PFSK-1 (cell line): Measurements from ENCODE around the gene SH2D4B.

ENCODE experiments used
- FOXP2 ChIP-seq: optimal IDR thresholded peaks from 2 replicates; pipeline ENCODE3; 2011; ENCODE audit warnings: borderline replicate concordance, control low read depth, inconsistent platforms; ENCODE audit not compliant: insufficient read depth; ENCODE audit errors: extremely low read length, extremely low read depth
- POLR2AphosphoS5 ChIP-seq: IDR thresholded peaks from 2 replicates; pipeline ENCODE4 v1.6.1; 2012; ENCODE audit warnings: low read depth, mild to moderate bottlenecking, control low read depth, low read length, moderate library complexity
- REST ChIP-seq, 2 experiments: IDR thresholded peaks; 2 replicates each; pipeline versions ENCODE4 v1.6.1 to v1.8.0; 2011 to 2012; ENCODE audit warnings: low read depth in 2 of 2, low read length in 2 of 2, control low read depth in 1 of 2, inconsistent platforms in 1 of 2, mild to moderate bottlenecking in 1 of 2, moderate library complexity in 1 of 2; ENCODE audit not compliant: insufficient read depth in 1 of 2
- SIN3A ChIP-seq: IDR thresholded peaks from 2 replicates; pipeline ENCODE4 v1.6.1; 2012; ENCODE audit warnings: mild to moderate bottlenecking, low read length, moderate library complexity, borderline replicate concordance; ENCODE audit not compliant: insufficient read depth
- TAF1 ChIP-seq: IDR thresholded peaks from 2 replicates; pipeline ENCODE4 v1.6.1; 2012; ENCODE audit warnings: low read length, control low read depth, borderline replicate concordance; ENCODE audit not compliant: insufficient read depth

Gene SH2D4B

GRCh38 chr10:80498078-80498832, 39.4 kb upstream of the SH2D4B start:
- TF ChIP-seq SIN3A: no peak
- no peak for TF ChIP-seq REST (IDR thresholded peaks at IDR 0.05; ENCODE audit: insufficient read depth in 1 of 2, low read depth in 2 of 2, low read length in 2 of 2)
- TF ChIP-seq TAF1: no peak
- no peak for TF ChIP-seq POLR2AphosphoS5
- no peak for TF ChIP-seq FOXP2

DNA sequence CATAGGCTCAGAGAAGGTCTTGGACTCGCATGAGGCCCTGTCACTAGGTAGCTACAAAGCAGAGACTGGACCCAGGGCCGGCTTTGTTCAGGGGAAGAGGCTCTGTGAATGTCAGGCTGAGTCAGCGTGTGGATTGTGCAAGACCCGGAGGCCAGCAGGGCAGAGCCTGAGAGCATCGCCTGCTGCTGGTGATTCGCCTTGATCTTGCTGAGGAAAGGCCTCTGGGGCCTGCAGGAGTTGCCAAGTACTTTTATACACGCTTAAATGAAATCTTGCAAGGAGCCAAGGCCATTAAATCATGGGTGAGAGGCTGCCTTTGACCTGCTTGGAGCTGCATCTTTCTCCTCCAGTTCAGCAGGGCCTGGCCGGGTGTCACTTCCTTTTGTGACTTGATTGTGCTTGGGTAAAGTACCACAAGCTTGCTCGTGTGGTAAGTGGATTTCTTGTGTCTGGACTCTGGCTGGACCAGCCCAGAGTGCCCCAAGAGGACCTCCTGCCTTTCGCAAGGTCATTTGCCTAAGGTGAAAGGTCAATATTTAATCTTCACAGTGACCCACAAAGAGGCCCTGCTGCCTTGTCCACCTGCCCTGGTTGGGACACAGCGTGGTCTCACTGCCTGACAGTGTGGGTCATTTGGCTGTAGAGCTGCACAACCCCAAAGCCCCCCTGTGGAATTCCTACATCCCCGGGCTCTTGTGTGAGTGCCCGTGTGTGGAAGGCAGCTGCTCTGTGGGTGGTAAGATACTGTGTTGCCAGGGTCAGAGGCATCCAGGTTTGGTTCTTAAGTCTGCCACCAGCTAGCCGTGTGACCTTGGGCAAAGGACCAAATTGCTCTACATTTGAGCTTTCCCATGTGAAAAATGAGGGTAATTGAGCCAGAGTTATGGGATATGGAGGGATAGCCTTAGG, 38.6 kb upstream of the SH2D4B start:
- no peak for TF ChIP-seq TAF1
- 0 out of 4 replicates have a peak, but pooled peaks of 1 of the 2 experiments have one; percentile 12 for TF ChIP-seq REST (IDR thresholded peaks at IDR 0.05; ENCODE audit: insufficient read depth in 1 of 2, low read depth in 2 of 2, low read length in 2 of 2)

GRCh38 chr10:80500572-80501380, 36.9 kb upstream of the SH2D4B start:
- TF ChIP-seq TAF1: no peak
- no peak for TF ChIP-seq FOXP2
- no peak for TF ChIP-seq SIN3A
- no peak for TF ChIP-seq REST (IDR thresholded peaks at IDR 0.05; ENCODE audit: insufficient read depth in 1 of 2, low read depth in 2 of 2, low read length in 2 of 2)
- TF ChIP-seq POLR2AphosphoS5: no peak

DNA sequence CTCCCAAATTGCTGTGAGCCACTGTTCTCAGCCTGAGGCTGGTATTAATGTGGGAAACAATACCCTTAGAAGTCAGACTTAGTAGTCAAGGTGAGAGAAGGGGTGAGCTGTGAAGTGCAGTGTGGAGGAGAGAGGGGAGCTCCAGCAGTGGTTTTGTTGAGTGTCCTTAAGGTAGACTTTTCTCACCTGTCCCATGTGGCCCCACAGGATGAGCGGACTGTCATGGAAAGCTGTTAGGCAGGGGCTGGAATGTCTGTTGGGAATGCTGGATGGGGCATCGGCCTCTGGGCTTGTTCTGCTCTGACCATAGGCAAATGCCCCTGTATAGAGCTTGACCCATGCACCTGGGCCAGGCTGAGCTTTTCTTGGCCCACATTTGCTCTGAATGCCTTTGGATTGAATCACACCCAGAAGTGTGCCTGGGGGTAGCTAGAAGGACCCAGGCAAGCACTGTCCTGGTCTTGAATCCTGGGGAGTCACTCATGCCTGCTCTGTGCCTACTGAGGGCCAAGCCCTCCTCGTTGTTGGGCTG, 36.3 kb upstream of the SH2D4B start:
- TF ChIP-seq POLR2AphosphoS5: no peak
- TF ChIP-seq TAF1: no peak
- no peak for TF ChIP-seq REST (IDR thresholded peaks at IDR 0.05; ENCODE audit: insufficient read depth in 1 of 2, low read depth in 2 of 2, low read length in 2 of 2)
- no peak for TF ChIP-seq FOXP2
- no peak for TF ChIP-seq SIN3A
